ENCODE results near the gene KCNE1. TPM values are rescaled to one million over a fixed set of nuclear protein-coding genes. Genes with fewer than 3 reads are reported as not detected.

Gene KCNE1
- total and polyA plus RNA-seq, 2 of the 13 experiments (the other 11 are each of a cell fraction or from before 2014, with no cell fraction given), result 0.35 TPM; not detected in 1

GRCh38 chr21:34522284-34522683, 10.3 kb upstream of the KCNE1 start (continued):
- TF ChIP-seq HIVEP1 (CRISPR knock-in tag; IDR thresholded peaks at IDR 0.05), result 0 out of 2 replicates have a peak, but pooled peaks have one; percentile 34
- no peak for TF ChIP-seq ZNF841 (CRISPR knock-in tag; IDR thresholded peaks at IDR 0.05; ENCODE audit: borderline replicate concordance)
- no peak for TF ChIP-seq ZBTB46 (CRISPR knock-in tag; IDR thresholded peaks at IDR 0.05; ENCODE audit: borderline replicate concordance)
- TF ChIP-seq TBX3 (IDR thresholded peaks at IDR 0.05; ENCODE audit: borderline replicate concordance), result peak; percentile 65; the same call in 1 of the 2 replicates
- no peak for TF ChIP-seq NFAT5 (CRISPR knock-in tag; IDR thresholded peaks at IDR 0.05)
- TF ChIP-seq NFKB2 (CRISPR knock-in tag; IDR thresholded peaks at IDR 0.05; ENCODE audit: borderline replicate concordance), result no peak
- TF ChIP-seq FOXJ3 (CRISPR knock-in tag; IDR thresholded peaks at IDR 0.05; ENCODE audit: borderline replicate concordance), result peak; percentile 42; the same call in 1 of the 2 replicates
- 0 out of 2 replicates have a peak, but pooled peaks have one; percentile 27 for TF ChIP-seq KDM2A (CRISPR knock-in tag; IDR thresholded peaks at IDR 0.05; ENCODE audit: borderline replicate concordance, low read depth)
- peak; percentile 87 for TF ChIP-seq THRA (CRISPR knock-in tag; IDR thresholded peaks at IDR 0.05; ENCODE audit: borderline replicate concordance)
- no peak for TF ChIP-seq USF2 (IDR thresholded peaks at IDR 0.05; ENCODE audit: low read depth, low read length)
- no peak for TF ChIP-seq USF2 (CRISPR knock-in tag; IDR thresholded peaks at IDR 0.05; ENCODE audit: borderline replicate concordance)
- no peak for TF ChIP-seq NONO (IDR thresholded peaks at IDR 0.05)
- no peak for TF ChIP-seq NONO (CRISPR knock-in tag; conservative IDR thresholded peaks at IDR 0.05)
- TF ChIP-seq ZNF276 (CRISPR knock-in tag; IDR thresholded peaks at IDR 0.05; ENCODE audit: low read depth), result no peak
- TF ChIP-seq MAX (IDR thresholded peaks at IDR 0.05), result peak; percentile 57; the same call in 1 of the 2 replicates
- TF ChIP-seq NFIC (IDR thresholded peaks at IDR 0.05; ENCODE audit: low read length), result 0 out of 2 replicates have a peak, but pooled peaks have one; percentile 52
- TF ChIP-seq TOE1 (CRISPR knock-in tag; IDR thresholded peaks at IDR 0.05), result no peak
